Measurements from ENCODE around the gene A4GALT.

GRCh38 chr22:42752912-42753311 is 32.2 kb upstream of the A4GALT start:
- TF ChIP-seq, protein P1, sequence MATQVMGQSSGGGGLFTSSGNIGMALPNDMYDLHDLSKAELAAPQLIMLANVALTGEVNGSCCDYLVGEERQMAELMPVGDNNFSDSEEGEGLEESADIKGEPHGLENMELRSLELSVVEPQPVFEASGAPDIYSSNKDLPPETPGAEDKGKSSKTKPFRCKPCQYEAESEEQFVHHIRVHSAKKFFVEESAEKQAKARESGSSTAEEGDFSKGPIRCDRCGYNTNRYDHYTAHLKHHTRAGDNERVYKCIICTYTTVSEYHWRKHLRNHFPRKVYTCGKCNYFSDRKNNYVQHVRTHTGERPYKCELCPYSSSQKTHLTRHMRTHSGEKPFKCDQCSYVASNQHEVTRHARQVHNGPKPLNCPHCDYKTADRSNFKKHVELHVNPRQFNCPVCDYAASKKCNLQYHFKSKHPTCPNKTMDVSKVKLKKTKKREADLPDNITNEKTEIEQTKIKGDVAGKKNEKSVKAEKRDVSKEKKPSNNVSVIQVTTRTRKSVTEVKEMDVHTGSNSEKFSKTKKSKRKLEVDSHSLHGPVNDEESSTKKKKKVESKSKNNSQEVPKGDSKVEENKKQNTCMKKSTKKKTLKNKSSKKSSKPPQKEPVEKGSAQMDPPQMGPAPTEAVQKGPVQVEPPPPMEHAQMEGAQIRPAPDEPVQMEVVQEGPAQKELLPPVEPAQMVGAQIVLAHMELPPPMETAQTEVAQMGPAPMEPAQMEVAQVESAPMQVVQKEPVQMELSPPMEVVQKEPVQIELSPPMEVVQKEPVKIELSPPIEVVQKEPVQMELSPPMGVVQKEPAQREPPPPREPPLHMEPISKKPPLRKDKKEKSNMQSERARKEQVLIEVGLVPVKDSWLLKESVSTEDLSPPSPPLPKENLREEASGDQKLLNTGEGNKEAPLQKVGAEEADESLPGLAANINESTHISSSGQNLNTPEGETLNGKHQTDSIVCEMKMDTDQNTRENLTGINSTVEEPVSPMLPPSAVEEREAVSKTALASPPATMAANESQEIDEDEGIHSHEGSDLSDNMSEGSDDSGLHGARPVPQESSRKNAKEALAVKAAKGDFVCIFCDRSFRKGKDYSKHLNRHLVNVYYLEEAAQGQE (IDR thresholded peaks at IDR 0.05; ENCODE audit: insufficient read depth in 1 of 2, low read depth in 2 of 2, low read length in 2 of 2) = no peak
- TF ChIP-seq POLR2AphosphoS5 (IDR thresholded peaks at IDR 0.05; ENCODE audit: low read depth, low read length) = no peak
- TF ChIP-seq TAF1 (IDR thresholded peaks at IDR 0.05; ENCODE audit: borderline replicate concordance, insufficient read depth, low read length) = no peak
- TF ChIP-seq SIN3A (IDR thresholded peaks at IDR 0.05; ENCODE audit: borderline replicate concordance, insufficient read depth, low read length) = no peak
